HG03135 (cell line): Measurements from ENCODE around the gene AP3D1.

Experiments
- ATAC-seq: cut with Tn5 transposase; IDR thresholded peaks from one replicate; pipeline ENCODE4 v1.9.1; 2021; ENCODE audit warnings: mild to moderate bottlenecking, moderate library complexity; ENCODE audit not compliant: unreplicated experiment

The AP3D1 gene

DNA sequence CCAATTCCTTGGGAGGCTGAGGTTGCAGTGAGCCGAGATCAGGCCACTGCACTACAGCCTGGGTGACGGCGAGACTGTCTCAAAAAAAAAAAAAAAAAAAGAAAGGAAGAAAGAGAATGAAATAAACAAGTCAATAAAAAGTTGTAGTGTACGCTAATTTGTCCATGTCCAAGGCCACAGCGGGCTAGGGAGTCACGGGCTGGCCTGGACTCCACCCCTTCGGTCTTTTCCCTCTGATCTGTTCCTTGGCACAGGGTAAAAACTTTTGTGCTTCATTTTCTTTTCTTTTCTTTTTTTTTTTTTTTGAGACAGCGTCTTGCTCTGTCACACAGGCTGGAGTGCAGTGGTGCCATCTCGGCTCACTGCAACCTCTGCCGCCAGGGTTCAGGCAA, 80.9 kb downstream of the AP3D1 start:
- ATAC-seq: no peak

DNA sequence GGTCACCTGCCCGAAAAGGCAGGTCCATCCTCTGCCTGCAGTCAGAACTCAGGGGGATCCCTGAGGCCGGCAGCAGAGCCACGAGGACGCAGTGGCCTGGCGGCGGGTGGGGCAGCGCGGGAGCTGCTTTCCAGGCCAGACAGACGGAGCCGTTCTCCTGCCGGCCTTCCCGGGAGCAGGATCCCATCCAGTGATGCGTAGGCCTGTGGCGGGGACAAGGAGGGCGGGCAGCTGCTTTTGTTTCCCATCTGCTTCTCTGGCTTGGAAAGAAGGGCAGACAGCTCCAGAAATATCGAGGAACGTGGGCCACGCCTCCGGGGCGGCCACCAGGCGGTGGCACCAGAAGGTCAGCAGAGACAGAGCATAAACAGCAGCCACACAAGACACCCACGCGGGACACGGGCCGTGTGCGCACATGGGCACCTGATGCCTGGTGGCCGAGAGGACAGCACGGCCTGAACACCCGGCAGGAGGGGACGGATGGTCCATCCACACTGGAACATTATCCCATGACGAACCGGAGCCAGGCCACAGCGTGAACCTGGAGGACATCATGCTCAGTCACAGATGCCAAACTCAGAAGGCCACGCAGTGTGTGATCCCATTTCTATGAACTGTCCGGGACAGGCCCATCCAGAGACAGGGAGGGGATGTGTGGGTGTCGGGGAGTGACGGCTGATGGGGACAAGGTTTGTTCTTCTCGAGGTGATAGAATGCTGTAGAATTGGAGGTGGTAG, 86.4 kb downstream of the AP3D1 start:
- no peak for ATAC-seq

DNA sequence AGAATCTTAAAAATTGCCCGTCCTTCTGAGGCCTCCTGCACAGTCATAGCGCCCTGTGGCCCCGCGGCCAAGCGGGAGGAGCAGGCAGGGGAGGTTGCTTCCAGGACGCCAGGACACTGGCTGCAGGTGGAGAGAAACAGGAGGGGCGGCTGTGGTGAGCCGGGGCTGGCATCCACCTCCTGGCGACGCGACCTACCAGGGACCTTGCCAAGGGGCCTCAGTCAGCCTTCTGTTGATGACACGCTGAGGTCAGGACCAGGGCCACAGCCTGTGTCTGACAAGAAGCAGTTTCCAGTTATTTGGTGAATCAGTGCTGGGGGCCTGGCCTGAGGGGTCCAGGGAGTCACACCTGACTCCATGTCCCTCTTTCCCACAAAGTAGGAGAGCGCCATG, 87.0 kb downstream of the AP3D1 start:
- ATAC-seq: no peak

DNA sequence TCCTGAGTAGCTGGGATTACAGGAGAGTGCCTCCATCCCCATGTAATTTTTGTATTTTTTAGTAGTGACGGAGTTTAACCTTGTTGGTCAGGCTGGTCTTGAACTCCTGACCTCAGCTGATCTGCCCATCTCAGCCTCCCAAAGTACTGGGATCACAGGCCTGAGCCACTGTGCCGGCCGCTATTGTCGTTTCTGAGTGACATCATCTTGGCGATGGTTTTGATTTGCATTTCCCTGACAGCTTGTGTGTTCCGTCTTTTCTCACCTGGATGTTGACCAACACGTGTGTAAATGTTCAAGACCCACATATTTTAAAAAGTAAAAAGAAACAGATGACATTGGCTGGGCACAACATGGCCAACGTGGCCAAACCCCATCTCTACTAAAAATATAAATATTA, 87.5 kb downstream of the AP3D1 start:
- no peak for ATAC-seq

DNA sequence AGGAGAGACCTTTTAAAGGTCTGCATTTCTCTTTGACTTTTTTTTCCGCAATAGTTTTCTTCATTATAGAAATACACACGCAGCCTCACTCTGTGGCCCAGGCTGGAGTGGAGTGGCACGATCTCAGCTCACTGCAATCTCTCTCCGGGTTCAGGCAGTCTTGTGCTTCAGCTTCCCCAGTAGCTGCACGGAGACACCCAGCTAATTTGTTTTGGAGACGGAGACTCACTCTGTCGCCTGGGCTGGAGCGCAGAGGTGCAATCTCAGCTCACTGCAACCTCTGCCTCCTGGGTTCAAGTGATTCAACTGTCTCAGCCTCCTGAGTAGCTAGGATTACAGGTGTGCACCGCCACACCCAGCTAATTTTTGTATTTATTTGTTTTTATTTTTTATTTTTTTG, 88.6 kb downstream of the AP3D1 start:
- no peak for ATAC-seq

DNA sequence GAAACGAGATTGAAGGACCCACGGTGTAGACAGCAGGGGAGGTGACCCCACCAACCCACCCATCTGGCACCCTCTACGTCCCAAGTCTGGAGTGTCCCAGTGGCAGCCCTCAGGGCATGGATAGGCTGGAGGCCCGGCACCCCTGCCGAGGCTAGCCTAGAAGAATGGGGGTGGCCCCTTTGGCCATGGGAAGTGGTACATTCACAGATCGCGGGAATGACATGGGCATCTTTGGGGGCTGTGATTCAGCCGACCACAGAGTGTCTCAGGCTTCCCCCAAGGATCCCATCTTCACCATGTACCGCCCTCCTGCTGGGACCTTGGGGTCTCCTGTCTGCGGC, 89.0 kb downstream of the AP3D1 start:
- ATAC-seq: no peak

DNA sequence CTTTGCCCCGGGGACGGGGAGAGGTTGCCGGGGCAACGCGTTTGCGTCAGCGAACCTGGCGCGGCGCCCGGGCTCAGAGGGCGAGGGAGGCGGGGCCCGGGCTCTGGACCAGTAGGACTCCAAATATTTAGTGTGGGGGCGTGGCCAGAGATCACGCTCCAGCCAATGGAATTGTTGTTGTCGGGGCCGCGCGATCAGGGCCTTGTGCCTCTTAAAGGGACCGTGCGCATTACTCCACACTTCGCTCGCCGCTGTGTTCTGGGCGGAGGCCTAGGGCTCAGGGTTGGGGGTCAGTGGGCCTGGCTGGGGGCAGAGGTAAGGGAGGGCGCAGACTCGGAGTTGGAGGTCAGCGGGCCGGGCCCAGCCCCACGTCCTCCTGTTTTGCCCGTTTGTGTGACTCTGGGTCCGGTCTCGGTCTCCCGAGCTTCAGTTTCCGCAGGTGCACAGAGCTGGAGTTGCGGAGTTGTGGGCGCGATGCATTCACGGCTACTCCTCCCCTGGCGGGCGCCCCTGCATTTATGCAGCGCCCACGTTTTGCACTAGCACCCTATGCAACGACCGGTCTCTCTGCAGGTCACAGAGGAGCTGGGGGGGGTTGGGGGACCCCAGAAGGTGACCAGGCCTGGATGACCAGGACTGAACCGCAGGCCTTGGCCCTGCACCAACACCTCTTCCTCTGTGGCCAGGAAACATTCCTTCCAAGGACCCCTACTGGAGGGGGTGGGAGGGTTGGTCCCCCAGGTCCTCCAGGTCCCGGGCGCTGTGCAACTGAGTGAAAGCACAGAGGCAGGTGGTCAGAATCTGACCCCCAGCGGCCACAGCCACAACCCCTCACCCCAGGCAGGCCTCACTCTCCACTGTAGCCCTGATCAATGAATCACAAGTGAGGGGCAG, 89.6 kb downstream of the AP3D1 start:
- ATAC-seq: peak; percentile 75

DNA sequence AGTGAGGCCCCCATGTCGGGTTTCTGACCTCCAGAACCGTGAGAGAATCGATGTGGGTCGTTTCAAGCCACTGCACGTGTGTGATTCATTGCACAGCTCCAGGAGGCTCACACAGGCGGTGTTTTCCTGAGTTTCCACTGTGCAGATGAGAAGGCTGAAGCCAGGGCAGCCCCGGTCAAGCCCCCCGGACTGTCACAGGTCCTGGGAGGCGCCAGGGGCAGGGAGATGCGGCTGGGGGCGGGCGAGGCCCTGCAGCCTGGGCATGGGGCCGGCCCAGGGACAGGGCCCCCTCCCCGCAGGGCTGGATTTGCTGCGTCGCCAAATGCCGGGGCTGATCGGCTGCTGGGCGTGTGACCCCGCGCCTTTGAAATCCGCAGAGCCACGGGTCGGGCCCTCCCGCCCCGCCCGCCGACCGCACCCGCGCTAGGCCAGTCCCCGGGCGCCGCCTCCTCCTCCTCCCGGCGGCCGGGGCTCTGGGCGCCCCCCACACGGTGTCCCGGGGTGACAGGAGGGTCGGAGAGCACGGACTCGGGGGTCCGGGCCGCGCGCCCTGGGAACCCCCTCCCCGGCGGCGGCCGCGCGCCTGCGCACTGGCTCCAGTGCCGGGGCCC, 90.4 kb downstream of the AP3D1 start:
- peak; percentile 24 for ATAC-seq

DNA sequence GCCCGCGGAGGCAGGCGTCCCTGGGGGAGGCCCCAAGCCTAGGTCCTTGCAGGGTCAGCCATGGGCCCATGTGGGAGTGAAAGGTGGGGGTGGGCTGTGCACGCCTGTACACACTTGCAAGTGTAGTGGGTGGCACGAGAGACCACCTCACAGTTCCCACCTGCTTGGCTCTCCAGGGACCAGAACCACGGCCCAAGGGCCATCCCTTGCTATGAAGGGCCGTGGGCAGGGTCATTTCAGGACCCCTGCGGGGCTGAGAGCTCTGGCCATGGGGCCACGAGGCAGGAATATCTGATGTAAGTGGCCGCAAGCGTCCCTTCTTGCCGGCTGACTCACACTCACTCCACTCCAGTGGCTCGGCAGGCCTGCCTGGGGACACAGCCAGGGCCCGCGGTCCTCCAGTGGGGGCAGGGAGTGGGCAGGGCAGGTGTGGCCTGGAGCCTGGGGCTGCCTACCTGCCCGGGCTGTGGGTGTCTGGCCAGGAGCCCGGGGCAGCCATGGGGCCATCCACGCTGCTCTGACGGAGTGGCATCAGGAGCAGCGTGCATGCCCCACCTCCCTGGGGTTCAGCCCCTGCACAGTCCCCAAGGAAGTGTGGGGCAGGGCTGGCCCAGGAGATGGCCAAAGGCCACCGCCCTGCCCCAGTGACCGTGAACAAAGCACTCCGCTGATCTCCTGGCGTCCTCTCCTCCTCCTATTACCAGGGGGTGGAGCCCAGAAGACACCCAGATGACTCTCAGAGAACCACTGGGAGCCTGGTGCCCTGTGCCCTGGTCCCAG, 91.8 kb downstream of the AP3D1 start:
- no peak for ATAC-seq

DNA sequence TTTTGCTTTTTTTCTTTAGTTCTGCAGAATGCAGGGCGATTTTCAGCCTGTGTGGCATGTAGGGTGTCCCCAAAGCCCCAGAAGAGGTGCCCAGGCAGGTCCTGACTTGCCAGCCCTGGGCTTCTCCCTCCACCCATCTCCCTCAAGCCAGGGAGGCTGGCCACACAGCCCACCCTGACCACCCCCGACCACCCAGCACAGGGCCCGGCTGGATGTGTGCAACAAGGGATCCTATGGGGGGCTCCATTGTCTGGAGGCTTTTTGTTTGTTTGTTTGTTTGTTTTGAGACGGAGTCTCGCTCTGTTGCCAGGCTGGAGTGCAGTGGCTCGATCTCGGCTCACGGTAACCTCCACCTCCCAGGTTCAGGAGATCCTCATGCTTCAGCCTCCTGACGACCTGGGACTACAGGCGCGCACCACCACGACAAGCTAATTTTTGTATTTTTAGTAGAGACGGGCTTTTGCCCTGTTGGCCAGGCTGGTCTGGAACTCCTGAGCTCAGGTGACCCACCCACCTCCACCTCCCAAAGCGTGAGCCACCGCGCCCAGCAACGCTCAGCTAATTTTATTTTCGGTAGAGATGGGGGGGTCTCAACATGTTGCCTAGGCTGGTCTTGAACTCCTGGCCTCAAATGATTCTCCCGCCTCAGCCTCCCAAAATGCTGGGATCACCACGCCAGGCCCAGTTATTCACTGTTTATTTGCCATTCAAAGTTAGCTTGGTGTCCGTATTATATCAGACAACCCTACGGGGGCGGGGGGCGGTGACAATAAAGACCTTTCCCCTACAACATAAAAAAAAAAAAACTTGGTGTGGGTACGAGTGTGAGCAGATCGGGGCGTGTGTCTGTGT, 92.6 kb downstream of the AP3D1 start:
- ATAC-seq: no peak

DNA sequence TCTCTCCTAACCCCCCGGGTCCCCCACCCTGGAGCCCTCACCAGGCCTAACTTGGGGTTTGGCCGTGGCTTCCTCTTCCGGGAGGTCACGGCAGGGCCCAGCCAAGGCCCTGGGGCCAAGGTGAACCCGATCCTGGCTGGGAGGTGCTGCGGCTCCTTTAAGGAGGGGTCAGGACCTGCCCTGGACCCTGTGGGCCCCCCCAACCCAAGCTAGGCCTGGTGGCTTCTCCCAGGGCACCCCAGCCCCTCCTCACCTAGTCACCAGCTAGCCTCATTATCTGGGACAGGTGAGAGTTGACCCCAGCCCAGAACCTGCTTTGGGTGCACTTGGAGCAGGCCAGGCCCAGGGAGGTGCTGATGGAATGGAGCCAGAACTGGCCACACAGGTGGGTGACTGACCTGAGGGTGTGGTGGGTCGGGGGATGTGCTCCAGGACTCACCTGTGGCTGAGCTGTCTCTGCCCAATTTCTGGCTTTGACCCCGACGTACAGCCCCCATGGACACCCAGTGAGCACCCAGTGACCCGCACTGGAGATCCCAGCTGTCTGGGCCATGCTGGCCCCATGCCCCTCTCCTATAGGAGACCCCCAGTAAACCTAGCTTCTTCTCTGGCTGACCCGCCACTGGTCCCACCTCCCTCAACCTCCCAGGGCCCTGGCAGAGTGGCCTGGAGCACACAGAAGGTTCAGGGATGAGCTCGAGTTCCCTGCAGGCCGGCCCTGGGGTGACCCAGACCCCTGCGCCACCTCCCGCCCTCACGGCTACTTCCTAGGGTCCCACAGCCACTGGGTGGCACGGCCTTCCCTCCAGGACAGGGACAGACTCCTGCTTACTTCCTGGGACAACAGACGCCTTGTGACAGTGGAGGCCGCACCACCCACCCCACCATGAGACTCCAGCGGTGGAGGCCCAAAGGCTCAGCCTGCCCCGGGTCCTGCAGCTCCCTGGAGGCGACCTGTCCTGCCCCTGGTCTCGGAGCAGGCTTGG, 93.6 kb downstream of the AP3D1 start:
- no peak for ATAC-seq

DNA sequence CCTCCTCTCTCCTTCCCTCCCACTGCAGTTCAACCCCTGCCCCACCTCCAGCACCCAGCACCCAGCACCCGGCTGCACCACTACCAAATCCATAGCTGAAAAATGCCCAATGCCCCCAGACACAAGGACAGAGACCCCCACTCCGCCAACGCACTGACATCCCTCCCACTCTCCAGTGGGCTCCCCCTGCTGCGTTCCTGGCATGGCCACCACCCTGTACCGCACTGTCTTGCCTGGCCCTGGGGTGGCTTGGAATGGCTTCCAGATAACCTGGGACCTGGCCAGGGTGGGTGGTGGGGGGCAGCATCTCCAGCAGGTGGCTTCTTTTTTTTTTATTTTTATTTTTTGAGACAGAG, 94.6 kb downstream of the AP3D1 start:
- ATAC-seq: no peak

DNA sequence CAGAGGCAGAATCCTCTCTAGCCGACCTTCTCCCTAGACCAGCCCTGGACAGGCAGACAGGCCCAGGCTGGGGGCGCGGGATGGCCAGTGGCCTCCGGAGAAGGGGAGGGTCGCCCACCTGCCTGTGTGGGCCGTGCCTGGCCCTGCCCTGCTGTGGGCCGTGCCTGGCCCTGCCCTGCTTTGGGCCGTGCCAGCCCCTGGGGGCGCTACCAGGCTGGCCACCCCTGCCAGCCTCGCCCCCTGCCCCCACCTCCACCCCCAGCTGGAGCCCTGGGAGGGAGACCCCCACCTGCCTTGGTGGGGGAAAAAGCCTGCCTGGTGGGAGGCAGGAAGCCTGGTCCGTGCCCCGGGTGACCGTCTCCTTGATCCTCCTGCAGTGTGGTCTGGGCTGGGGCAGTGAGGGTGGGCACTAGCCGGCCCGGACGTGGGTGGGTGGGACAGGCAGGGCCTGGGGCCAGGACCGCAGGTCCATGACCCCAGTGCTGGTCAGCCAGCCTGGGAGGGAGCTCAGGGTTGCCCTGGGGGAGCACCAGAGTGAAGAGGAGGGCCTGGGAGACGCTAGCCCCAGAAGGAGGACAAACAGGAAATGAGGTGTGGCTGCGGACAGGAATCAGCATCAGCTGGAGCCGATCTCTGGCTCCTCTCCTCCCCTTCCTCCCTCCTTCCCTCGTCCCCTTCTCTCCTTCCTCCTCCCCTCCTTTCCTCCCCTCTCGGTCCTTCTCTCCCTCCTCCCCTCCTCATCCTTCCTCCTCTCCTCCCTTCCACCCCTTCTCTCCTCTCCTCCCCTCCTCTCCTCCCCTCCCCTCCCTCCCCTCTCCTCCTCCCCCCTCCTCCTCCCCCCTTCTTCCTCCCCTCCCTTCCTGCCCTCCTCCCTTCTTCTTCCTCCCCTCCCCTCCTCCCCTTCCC, 95.2 kb downstream of the AP3D1 start:
- ATAC-seq: no peak

DNA sequence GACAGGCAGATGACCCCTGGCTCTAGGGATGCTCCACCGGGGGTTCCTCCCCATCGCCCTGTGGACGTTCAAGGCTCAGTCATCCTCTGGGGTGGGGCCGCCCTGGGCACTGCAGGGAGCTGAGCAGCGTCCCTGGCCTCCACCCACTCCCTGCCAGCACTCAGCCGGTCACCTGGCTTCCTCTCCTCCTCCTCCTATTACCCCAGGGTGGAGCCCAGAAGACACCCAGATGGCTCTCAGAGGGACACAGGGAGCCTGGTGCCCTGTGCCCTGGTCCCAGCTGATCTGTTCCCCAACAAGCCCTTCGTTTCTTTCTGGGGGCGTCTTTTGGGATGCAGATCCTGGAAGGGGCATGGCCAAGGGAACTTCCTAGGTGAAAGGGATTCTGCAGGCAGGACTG, 96.6 kb downstream of the AP3D1 start:
- ATAC-seq: no peak

DNA sequence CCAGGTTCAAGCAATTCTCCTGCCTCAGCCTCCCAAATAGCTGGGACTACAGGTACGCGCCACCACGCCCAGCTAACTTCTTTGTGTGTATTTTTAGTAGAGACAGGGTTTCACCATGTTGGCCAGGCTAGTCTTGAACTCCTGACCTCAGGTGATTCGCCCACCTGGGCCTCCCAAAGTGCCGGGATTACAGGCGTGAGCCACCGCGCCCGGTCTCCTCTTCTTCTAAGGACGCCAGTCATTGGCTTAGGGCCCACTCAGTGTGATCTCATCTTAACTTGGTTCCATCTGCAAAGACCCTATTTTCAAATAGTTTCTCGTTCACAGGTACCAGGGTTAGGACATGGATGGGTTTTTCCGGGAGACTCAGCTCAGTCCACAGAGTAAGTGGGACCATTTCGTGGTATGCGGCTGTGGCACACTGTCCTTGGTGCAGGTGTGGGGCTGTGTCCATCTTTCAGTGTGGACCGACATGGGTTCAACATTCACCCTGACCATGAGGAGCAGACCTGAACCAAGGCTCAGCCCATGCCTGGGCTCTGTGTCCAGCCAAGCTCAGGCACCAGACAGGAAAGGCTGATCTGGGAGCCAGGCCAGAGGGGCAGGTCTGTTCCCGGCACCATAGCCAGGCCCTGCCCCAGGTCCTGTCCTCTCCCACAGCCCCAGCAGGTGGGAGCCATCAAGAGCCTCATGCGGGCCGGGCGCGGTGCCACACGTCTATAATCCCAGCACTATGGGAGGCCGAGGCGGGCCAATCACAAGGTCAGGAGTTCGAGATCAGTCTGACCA, 97.6 kb downstream of the AP3D1 start:
- no peak for ATAC-seq

DNA sequence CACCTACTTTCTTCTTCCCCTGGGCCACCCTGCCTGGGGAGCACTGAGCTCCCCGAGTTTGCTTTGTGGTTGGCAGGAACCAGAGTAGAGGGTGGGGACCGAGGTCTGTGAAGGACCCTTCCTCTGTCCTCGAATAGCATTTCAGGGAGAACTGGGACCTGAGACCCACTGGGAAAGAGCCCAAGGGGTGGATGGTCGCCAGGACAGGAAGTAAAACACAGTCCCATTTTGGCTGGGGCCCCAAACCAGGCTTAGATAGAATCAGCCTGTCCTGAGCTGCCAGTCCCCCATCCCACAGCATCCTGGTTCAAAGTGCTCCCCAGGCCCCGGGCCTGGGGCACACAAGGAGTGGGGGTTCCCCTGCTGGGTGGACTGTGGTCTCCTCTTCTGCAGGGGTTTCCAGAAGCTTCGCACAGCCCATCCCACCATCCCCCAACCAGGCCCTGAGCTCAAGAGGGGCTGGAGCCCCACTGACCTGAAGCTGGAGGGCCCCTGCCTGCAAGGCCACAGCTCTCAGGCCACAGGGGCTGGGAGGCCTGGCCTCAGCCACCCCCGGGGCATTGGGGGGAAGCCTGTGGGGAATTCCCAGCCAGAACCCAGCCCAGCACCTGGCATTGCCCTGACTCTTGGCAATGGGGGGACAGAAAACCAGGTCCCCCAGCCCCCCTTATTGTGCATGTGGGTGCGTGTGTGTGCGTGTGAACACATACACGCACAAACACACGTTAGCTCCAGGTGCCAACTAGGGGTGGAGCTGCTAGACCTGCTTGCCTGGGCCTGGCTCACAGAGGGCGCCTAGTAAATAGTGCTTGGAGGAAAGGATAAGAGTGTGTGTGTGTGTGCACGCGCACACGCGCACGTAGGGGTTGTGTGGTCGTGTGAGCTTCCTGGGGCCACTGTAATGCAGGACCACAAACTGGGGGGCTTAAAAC, 99.3 kb downstream of the AP3D1 start:
- ATAC-seq: no peak
